ENCODE results near the gene PRKAA1.

GRCh38 chr5:40738502-40738901 lies 59.7 kb downstream of the PRKAA1 start:
- no peak for TF ChIP-seq POLR2A (IDR thresholded peaks at IDR 0.05; ENCODE audit: low read depth)
- no peak for TF ChIP-seq CTCF (IDR thresholded peaks at IDR 0.05)
- TF ChIP-seq EP300 (IDR thresholded peaks at IDR 0.05), result no peak
- no peak for TF ChIP-seq POLR2AphosphoS5 (IDR thresholded peaks at IDR 0.05)

All from esophagus muscularis mucosa (tissue), 4 donors.